Tibial artery (tissue), 4 donors: ENCODE measurements around the gene DRD2.

Experiments
- DNase-seq, 2 donors: peaks; one replicate each; pipeline ENCODE4 v3.0.0-alpha.2; 2019
- H3K27ac ChIP-seq, 2 donors: fragments of 200-600 bp; sonication (generic) in 1 of 2; 1 replicate in 1 of 2; 2 replicates in 1 of 2; pipeline ENCODE4 v1.5.1; 2018 to 2019; ENCODE audit warnings: mild to moderate bottlenecking in 1 of 2
- H3K27me3 ChIP-seq, 2 donors: fragments of 200-600 bp; sonication (generic) in 1 of 2; one replicate each; pipeline versions ENCODE4 v1.5.1 to v1.6.0; 2016 to 2019
- H3K36me3 ChIP-seq, 3 donors: fragments of 200-600 bp; sonication (generic) in 2 of 3; one replicate each; pipeline ENCODE4 v1.5.1; 2016 to 2019; ENCODE audit warnings: mild to moderate bottlenecking in 2 of 3
- H3K4me1 ChIP-seq, 4 donors: fragments of 200-600 bp; sonication (generic) in 2 of 4; 1 replicate in 3 of 4; 2 replicates in 1 of 4; pipeline ENCODE4 v1.5.1; 2016 to 2019
- H3K4me3 ChIP-seq, 2 donors: fragments of 200-600 bp; sonication (generic) in 1 of 2; 1 replicate in 1 of 2; 2 replicates in 1 of 2; pipeline ENCODE4 v1.5.1; 2018 to 2019; ENCODE audit warnings: mild to moderate bottlenecking in 2 of 2
- H3K9me3 ChIP-seq, 3 donors: fragments of 200-600 bp; sonication (generic) in 1 of 3; one replicate each; pipeline ENCODE4 v1.5.1; 2016 to 2019
- intact Hi-C: fragments of 100-400 bp; cut with DNase I; formaldehyde crosslinking; loops from one replicate; pipeline ENCODE4 v1.15.0; 2023; ENCODE audit warnings: low total_unique reads
- TF ChIP-seq, protein P1 (sequence below), 2 experiments: fragments of 200-600 bp in 1 of 2; fragments of 450-650 bp in 1 of 2; IDR thresholded peaks; one replicate each; pipeline ENCODE4 v1.5.1; 2017 to 2019; ENCODE audit warnings: antibody characterized with exemption in 2 of 2, mild to moderate bottlenecking in 1 of 2, moderate library complexity in 1 of 2

Gene DRD2

GRCh38 chr11:113376156-113376555 lies 99.0 kb downstream of the DRD2 start:
- Histone ChIP-seq H3K27ac (no peak overlapping the region), H3K4me3 (no peak overlapping the region), H3K27me3 (no peaks in the 10 kb centered on the region), H3K4me1 (no peaks in the 10 kb centered on the region), H3K36me3 (peaks cover 0 to 21% (median 9%) of the 10 kb centered on the region in 3 donors), H3K9me3 (no peaks in the 10 kb centered on the region)
- TF ChIP-seq, protein P1, sequence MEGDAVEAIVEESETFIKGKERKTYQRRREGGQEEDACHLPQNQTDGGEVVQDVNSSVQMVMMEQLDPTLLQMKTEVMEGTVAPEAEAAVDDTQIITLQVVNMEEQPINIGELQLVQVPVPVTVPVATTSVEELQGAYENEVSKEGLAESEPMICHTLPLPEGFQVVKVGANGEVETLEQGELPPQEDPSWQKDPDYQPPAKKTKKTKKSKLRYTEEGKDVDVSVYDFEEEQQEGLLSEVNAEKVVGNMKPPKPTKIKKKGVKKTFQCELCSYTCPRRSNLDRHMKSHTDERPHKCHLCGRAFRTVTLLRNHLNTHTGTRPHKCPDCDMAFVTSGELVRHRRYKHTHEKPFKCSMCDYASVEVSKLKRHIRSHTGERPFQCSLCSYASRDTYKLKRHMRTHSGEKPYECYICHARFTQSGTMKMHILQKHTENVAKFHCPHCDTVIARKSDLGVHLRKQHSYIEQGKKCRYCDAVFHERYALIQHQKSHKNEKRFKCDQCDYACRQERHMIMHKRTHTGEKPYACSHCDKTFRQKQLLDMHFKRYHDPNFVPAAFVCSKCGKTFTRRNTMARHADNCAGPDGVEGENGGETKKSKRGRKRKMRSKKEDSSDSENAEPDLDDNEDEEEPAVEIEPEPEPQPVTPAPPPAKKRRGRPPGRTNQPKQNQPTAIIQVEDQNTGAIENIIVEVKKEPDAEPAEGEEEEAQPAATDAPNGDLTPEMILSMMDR (IDR thresholded peaks at IDR 0.05): no peak
- DNase-seq: no peak
- intact Hi-C loops: no loop called here

DNA sequence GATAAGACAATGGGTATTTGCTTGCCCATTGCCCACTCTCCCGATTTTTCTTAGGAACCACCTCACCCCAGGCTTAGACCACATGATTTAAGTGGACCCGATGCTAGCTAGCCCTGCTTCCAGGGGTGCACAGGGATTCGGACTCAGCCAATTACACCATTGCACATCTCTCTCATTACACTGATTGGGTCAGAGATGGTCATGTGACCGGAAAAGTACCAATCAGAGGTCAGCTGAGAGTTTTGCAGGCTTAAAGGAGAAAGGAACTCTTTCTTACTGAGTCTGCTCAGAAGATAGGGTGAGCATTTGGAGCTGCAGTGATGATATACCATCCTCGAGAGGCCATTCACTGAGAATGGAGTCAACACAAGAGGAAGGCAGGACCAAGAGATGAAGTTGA lies 99.8 kb downstream of the DRD2 start:
- intact Hi-C loops: no loop called here
- peaks cover 0 to 26% (median 1%) of the 10 kb centered on the region in 3 donors for H3K36me3 ChIP-seq
- H3K27ac ChIP-seq: no peak overlapping the region
- no peak overlapping the region for H3K4me3 ChIP-seq
- no peaks in the 10 kb centered on the region for H3K27me3 ChIP-seq
- no peaks in the 10 kb centered on the region for H3K4me1 ChIP-seq
- TF ChIP-seq, protein P1 (IDR thresholded peaks at IDR 0.05): no peak
- H3K9me3 ChIP-seq: no peaks in the 10 kb centered on the region
- no peak for DNase-seq

DNA sequence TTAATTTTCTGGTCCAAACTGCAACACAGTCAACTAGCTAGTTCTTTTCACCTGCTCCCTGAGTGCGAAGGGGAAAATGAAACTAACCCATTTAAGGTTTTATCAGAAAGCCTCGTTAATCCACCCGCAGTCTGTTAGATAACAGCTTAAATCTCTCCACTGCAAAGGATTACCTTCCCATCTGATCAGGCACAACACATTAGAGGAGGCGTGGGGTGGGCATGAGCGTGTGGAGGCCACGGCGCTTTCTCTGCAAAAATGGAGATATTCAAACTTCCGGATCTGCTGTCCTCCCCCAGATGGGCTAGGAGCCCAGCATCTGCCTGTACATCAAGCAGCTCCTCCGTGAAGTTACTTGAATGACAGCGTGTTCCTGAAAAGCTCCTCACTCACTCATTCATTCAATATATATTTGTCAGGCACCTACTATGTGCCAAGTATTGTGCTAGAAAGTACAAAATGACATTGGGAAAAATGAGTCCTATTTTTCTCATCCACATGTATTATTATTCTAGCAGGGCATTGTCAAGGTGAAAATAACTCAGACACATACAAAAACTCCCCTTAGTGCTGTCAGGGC lies 101.1 kb downstream of the DRD2 start:
- Histone ChIP-seq H3K4me1 (no peaks in the 10 kb centered on the region), H3K36me3 (peaks cover 0 to 40% (median 0%) of the 10 kb centered on the region in 3 donors), H3K9me3 (no peaks in the 10 kb centered on the region), H3K27me3 (no peaks in the 10 kb centered on the region), H3K27ac (no peak overlapping the region), H3K4me3 (no peak overlapping the region)
- intact Hi-C loops: no loop called here
- TF ChIP-seq, protein P1 (IDR thresholded peaks at IDR 0.05): no peak
- no peak for DNase-seq

DNA sequence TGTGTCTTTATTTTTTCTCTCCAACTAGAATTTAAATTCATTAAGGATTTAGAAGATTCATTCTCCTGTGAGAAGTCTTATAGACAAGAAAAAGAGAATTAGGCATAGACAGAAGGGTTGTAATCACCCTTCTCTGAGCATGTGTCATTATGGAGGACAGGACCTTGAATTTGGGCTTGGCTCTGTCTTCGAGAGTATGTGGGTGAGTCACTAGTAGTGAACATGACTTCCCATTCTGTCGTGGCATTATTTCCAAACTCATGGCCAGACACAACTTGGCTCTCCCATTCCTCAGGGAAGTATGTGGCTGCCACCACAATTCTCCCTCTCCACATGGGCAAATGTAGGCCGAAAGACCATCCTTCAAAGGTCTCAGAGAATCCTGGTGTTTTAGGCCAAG lies 101.9 kb downstream of the DRD2 start:
- H3K27me3 ChIP-seq: no peaks in the 10 kb centered on the region
- no peak for DNase-seq
- no peaks in the 10 kb centered on the region for H3K4me1 ChIP-seq
- no peak overlapping the region for H3K27ac ChIP-seq
- H3K36me3 ChIP-seq: peaks cover 7 to 47% (median 7%) of the 10 kb centered on the region in 3 donors
- intact Hi-C loops: no loop called here
- TF ChIP-seq, protein P1 (IDR thresholded peaks at IDR 0.05): no peak
- no peak overlapping the region for H3K4me3 ChIP-seq
- no peaks in the 10 kb centered on the region for H3K9me3 ChIP-seq

GRCh38 chr11:113372309-113372708 lies 102.9 kb downstream of the DRD2 start:
- no peaks in the 10 kb centered on the region for H3K27me3 ChIP-seq
- intact Hi-C loops: no loop called here
- no peak overlapping the region for H3K27ac ChIP-seq
- peaks cover 11 to 57% (median 13%) of the 10 kb centered on the region in 3 donors for H3K36me3 ChIP-seq
- DNase-seq: no peak
- TF ChIP-seq, protein P1 (IDR thresholded peaks at IDR 0.05): no peak
- H3K4me3 ChIP-seq: no peak overlapping the region
- H3K4me1 ChIP-seq: no peaks in the 10 kb centered on the region
- H3K9me3 ChIP-seq: no peaks in the 10 kb centered on the region

GRCh38 chr11:113370634-113371033 lies 104.6 kb downstream of the DRD2 start:
- TF ChIP-seq, protein P1 (IDR thresholded peaks at IDR 0.05): no peak
- Histone ChIP-seq H3K27me3 (no peaks in the 10 kb centered on the region), H3K4me1 (no peaks in the 10 kb centered on the region), H3K36me3 (peaks cover 13 to 74% (median 18%) of the 10 kb centered on the region in 3 donors), H3K27ac (no peak overlapping the region), H3K9me3 (no peaks in the 10 kb centered on the region), H3K4me3 (no peak overlapping the region)
- DNase-seq: no peak
- intact Hi-C loops: no loop called here
